Stimulated activated CD4-positive, alpha-beta T cell treated with anti-CD3 and anti-CD28 coated beads, TNF-alpha, amount 100 ng/mL, for 1 hour (primary cell): ENCODE measurements around the gene MAPK14.

ENCODE experiments used
- DNase-seq, 3 donors: peaks; one replicate each; pipeline ENCODE4 v3.0.0-alpha.2; 2020; ENCODE audit warnings: low read depth in 3 of 3, low spot score in 1 of 3

The MAPK14 gene

GRCh38 chr6:36099869-36100483 is 72.4 kb downstream of the MAPK14 start:
- no peak for DNase-seq

GRCh38 chr6:36101691-36102090 is 74.1 kb downstream of the MAPK14 start:
- DNase-seq, result no peak

- no peak for DNase-seq
Observed at GRCh38 chr6:36102853-36103252, 75.2 kb downstream of the MAPK14 start.

- no peak for DNase-seq
Observed at GRCh38 chr6:36104836-36105235, 77.2 kb downstream of the MAPK14 start.

GRCh38 chr6:36109092-36109491 is 81.5 kb downstream of the MAPK14 start:
- DNase-seq, result no peak

GRCh38 chr6:36110050-36110449 is 82.4 kb downstream of the MAPK14 start:
- no peak for DNase-seq

- no peak for DNase-seq
Observed at GRCh38 chr6:36110863-36111262, 83.3 kb downstream of the MAPK14 start.

GRCh38 chr6:36111526-36111925 is 83.9 kb downstream of the MAPK14 start:
- no peak for DNase-seq

GRCh38 chr6:36113049-36113448 is 85.4 kb downstream of the MAPK14 start:
- DNase-seq, result no peak

GRCh38 chr6:36113703-36114102 is 86.1 kb downstream of the MAPK14 start:
- DNase-seq, result no peak

GRCh38 chr6:36114798-36115408 is 87.3 kb downstream of the MAPK14 start:
- no peak for DNase-seq

- DNase-seq, result no peak
Observed at GRCh38 chr6:36115412-36115811, 87.8 kb downstream of the MAPK14 start.

GRCh38 chr6:36116066-36116864 is 88.7 kb downstream of the MAPK14 start:
- DNase-seq, result no peak

GRCh38 chr6:36116943-36117342 is 89.3 kb downstream of the MAPK14 start:
- no peak for DNase-seq

- no peak for DNase-seq
Observed at GRCh38 chr6:36117658-36118549, 90.3 kb downstream of the MAPK14 start.

GRCh38 chr6:36118550-36119107 is 91.0 kb downstream of the MAPK14 start:
- peak; percentile 19 to 43 (median 28) for DNase-seq

GRCh38 chr6:36119209-36119608 is 91.6 kb downstream of the MAPK14 start:
- no peak for DNase-seq

- DNase-seq, result no peak
Observed at GRCh38 chr6:36120018-36120417, 92.4 kb downstream of the MAPK14 start.

- DNase-seq, result peak; percentile 35 to 51 (median 44)
Observed at GRCh38 chr6:36120539-36120938, 92.9 kb downstream of the MAPK14 start.

GRCh38 chr6:36120979-36121786 is 93.6 kb downstream of the MAPK14 start:
- DNase-seq, result peak in 1 of 3 donors; percentile 30
